CD8-positive, alpha-beta memory T cell (primary cell): ENCODE results near the gene RNU6-9. TPM values are rescaled to one million over a fixed set of nuclear protein-coding genes. Genes with fewer than 3 reads are reported as not detected.

Source experiments
- CTCF ChIA-PET: fragments of 350-600 bp; sonication (Branson Sonifier 250); formaldehyde crosslinking; loops from one replicate; lab custom pipeline; 2021; ENCODE audit warnings: antibody characterized with exemption; lab: Charles Lee
- POLR2A ChIA-PET: fragments of 350-600 bp; sonication (Branson Sonifier 250); formaldehyde crosslinking; loops from one replicate; lab custom pipeline; 2021; ENCODE audit warnings: antibody characterized with exemption; lab: Charles Lee
- DNase-seq, 5 donors: peaks; one replicate each; pipeline versions ENCODE4 v3.0.0 to v3.0.0-alpha.2; 2020 to 2022; ENCODE audit warnings: mixed read lengths in 1 of 5
- H3K27ac ChIP-seq: one replicate; pipeline ENCODE4 v1.7.0; 2013; ENCODE audit warnings: low read depth, mild to moderate bottlenecking, low read length, moderate library complexity
- H3K27me3 ChIP-seq: 2 replicates; pipeline ENCODE4 v1.7.0; 2013; ENCODE audit warnings: low read length, mild to moderate bottlenecking; ENCODE audit not compliant: insufficient read depth, poor library complexity, severe bottlenecking
- H3K36me3 ChIP-seq: 2 replicates; pipeline ENCODE4 v1.7.0; 2013; ENCODE audit warnings: mild to moderate bottlenecking, low read length, moderate library complexity; ENCODE audit not compliant: insufficient read depth
- H3K4me1 ChIP-seq: 2 replicates; pipeline ENCODE4 v1.7.0; 2013; ENCODE audit warnings: mild to moderate bottlenecking, low read length, moderate library complexity; ENCODE audit not compliant: insufficient read depth
- H3K4me3 ChIP-seq: 2 replicates; pipeline ENCODE4 v1.7.0; 2013; ENCODE audit warnings: mild to moderate bottlenecking, low read length
- H3K9me3 ChIP-seq: 2 replicates; pipeline ENCODE4 v1.7.0; 2013; ENCODE audit warnings: mild to moderate bottlenecking, low read length
- H3K27ac Mint-ChIP-seq, 8 donors: one replicate each; pipeline ENCODE4 v1.8.0; 2020 to 2021; ENCODE audit warnings: mixed read lengths in 8 of 8, mild to moderate bottlenecking in 6 of 8, inconsistent platforms in 3 of 8, moderate library complexity in 3 of 8
- H3K27me3 Mint-ChIP-seq, 2 donors: one replicate each; pipeline ENCODE4 v1.8.0; 2020 to 2021; ENCODE audit warnings: mixed read lengths in 2 of 2, mild to moderate bottlenecking in 1 of 2, moderate library complexity in 1 of 2
- H3K36me3 Mint-ChIP-seq, 3 donors: one replicate each; pipeline ENCODE4 v1.8.0; 2020 to 2021; ENCODE audit warnings: mixed read lengths in 3 of 3, inconsistent platforms in 1 of 3, mild to moderate bottlenecking in 1 of 3
- H3K4me1 Mint-ChIP-seq, 3 donors: one replicate each; pipeline ENCODE4 v1.8.0; 2020 to 2021; ENCODE audit warnings: mixed read lengths in 3 of 3, inconsistent platforms in 1 of 3, mild to moderate bottlenecking in 1 of 3
- H3K4me3 Mint-ChIP-seq, 7 donors: one replicate each; pipeline ENCODE4 v1.8.0; 2020 to 2021; ENCODE audit warnings: mixed read lengths in 7 of 7, mild to moderate bottlenecking in 6 of 7, moderate library complexity in 4 of 7, inconsistent platforms in 2 of 7
- H3K9me3 Mint-ChIP-seq, 5 donors: one replicate each; pipeline ENCODE4 v1.8.0; 2020 to 2022; ENCODE audit warnings: mixed read lengths in 5 of 5, mild to moderate bottlenecking in 3 of 5, moderate library complexity in 2 of 5, inconsistent platforms in 1 of 5
- polyA plus RNA-seq: library from polyadenylated mRNA; unstranded; fragments of 300-500 nt; fragmentation: Illumina TruSeq; gene quantifications from one replicate; pipeline ENCODE4 v1.2.3, GENCODE V29; 2021
- total RNA-seq, 2 experiments: library from RNA; stranded (reverse); gene quantifications; one replicate each; pipeline ENCODE4 v1.2.3, GENCODE V29; 2021

RNU6-9 gene
- total and polyA plus RNA-seq, 3 experiments from 2014 or later: not detected

GRCh38 chr19:940591-941291 is 47.5 kb downstream of the RNU6-9 start:
- DNase-seq: peak; percentile 66 to 88 (median 83)
- H3K27me3 ChIP-seq: no peaks in the 10 kb centered on the region
- Mint-ChIP-seq H3K27ac (peak overlapping the region; percentile 38 to 94 (median 75)), H3K36me3 (peaks cover 0 to 4% (median 3%) of the 10 kb centered on the region in 3 donors), H3K27me3 (no peaks in the 10 kb centered on the region), H3K4me3 (peak overlapping the region; percentile 58 to 90 (median 76)), H3K9me3 (peaks cover 0 to 2% (median 0%) of the 10 kb centered on the region in 5 donors), H3K4me1 (peaks cover 19 to 26% (median 24%) of the 10 kb centered on the region in 3 donors)
- peaks cover 13% of the 10 kb centered on the region for H3K4me1 ChIP-seq
- H3K36me3 ChIP-seq: no peaks in the 10 kb centered on the region
- POLR2A ChIA-PET: no interaction called here
- H3K4me3 ChIP-seq: peak overlapping the region; percentile 22
- CTCF ChIA-PET: no interaction called here
- no peaks in the 10 kb centered on the region for H3K9me3 ChIP-seq
- no peak overlapping the region for H3K27ac ChIP-seq

GRCh38 chr19:941292-942132 is 48.2 kb downstream of the RNU6-9 start:
- Mint-ChIP-seq H3K4me1 (peaks cover 19 to 26% (median 24%) of the 10 kb centered on the region in 3 donors), H3K9me3 (peaks cover 0 to 2% (median 0%) of the 10 kb centered on the region in 5 donors), H3K27me3 (no peaks in the 10 kb centered on the region), H3K4me3 (peak overlapping the region; percentile 58 to 76 (median 75)), H3K36me3 (peaks cover 0 to 4% (median 3%) of the 10 kb centered on the region in 3 donors), H3K27ac (peak overlapping the region; percentile 0 to 79 (median 56))
- Histone ChIP-seq H3K4me3 (peak overlapping the region; percentile 22), H3K27me3 (no peaks in the 10 kb centered on the region), H3K9me3 (no peaks in the 10 kb centered on the region), H3K36me3 (no peaks in the 10 kb centered on the region), H3K4me1 (peaks cover 13% of the 10 kb centered on the region), H3K27ac (no peak overlapping the region)
- POLR2A ChIA-PET: no interaction called here
- CTCF ChIA-PET: no interaction called here
- DNase-seq: no peak

- no peak overlapping the region for H3K27ac ChIP-seq
- no peak overlapping the region for H3K4me3 ChIP-seq
- H3K4me1 Mint-ChIP-seq: peaks cover 19 to 25% (median 22%) of the 10 kb centered on the region in 3 donors
- ChIA-PET POLR2A (no interaction called here), CTCF (no interaction called here)
- peaks cover 13% of the 10 kb centered on the region for H3K4me1 ChIP-seq
- no peaks in the 10 kb centered on the region for H3K27me3 Mint-ChIP-seq
- DNase-seq: no peak
- no peak overlapping the region for H3K4me3 Mint-ChIP-seq
- H3K27ac Mint-ChIP-seq: no peak overlapping the region
- peaks cover 0 to 4% (median 3%) of the 10 kb centered on the region in 3 donors for H3K36me3 Mint-ChIP-seq
- no peaks in the 10 kb centered on the region for H3K9me3 ChIP-seq
- no peaks in the 10 kb centered on the region for H3K27me3 ChIP-seq
- peaks cover 0 to 2% (median 0%) of the 10 kb centered on the region in 5 donors for H3K9me3 Mint-ChIP-seq
- H3K36me3 ChIP-seq: no peaks in the 10 kb centered on the region
Observed at GRCh38 chr19:942133-942645, 48.9 kb downstream of the RNU6-9 start.

Other genes starting within 250 kb of the RNU6-9 start
- gene RNF126, start 230.3 kb upstream of the RNU6-9 start, total RNA-seq: 10 to 100 TPM; 89.6 to 95.5 TPM
- 100.0 TPM for gene RNF126, start 230.3 kb upstream of the RNU6-9 start, polyA plus RNA-seq
- gene FSTL3, start 217.1 kb upstream of the RNU6-9 start, total RNA-seq: 1 to 10 TPM; 7.7 to 8.0 TPM
- 0.81 TPM for gene FSTL3, start 217.1 kb upstream of the RNU6-9 start, polyA plus RNA-seq
- not detected for gene PRSS57, start 198.0 kb upstream of the RNU6-9 start, total RNA-seq
- gene PRSS57, start 198.0 kb upstream of the RNU6-9 start, polyA plus RNA-seq: not detected
- not detected for gene PALM, start 184.5 kb upstream of the RNU6-9 start, total RNA-seq
- gene PALM, start 184.5 kb upstream of the RNU6-9 start, polyA plus RNA-seq: not detected
- not detected for gene MISP, start 142.4 kb upstream of the RNU6-9 start, total RNA-seq
- gene MISP, start 142.4 kb upstream of the RNU6-9 start, polyA plus RNA-seq: not detected
- 100 to 1,000 TPM; 969 to 978 TPM for gene PTBP1, start 96.0 kb upstream of the RNU6-9 start, total RNA-seq
- gene PTBP1, start 96.0 kb upstream of the RNU6-9 start, polyA plus RNA-seq: 177 TPM
- not detected for gene PLPPR3, start 71.5 kb upstream of the RNU6-9 start, total RNA-seq
- not detected for gene PLPPR3, start 71.5 kb upstream of the RNU6-9 start, polyA plus RNA-seq
- not detected for gene AZU1, start 65.6 kb upstream of the RNU6-9 start, total RNA-seq
- gene AZU1, start 65.6 kb upstream of the RNU6-9 start, polyA plus RNA-seq: not detected
- gene PRTN3, start 52.5 kb upstream of the RNU6-9 start, total RNA-seq: not detected
- gene PRTN3, start 52.5 kb upstream of the RNU6-9 start, polyA plus RNA-seq: not detected
- gene ELANE, start 41.2 kb upstream of the RNU6-9 start, total RNA-seq: not detected
- not detected for gene ELANE, start 41.2 kb upstream of the RNU6-9 start, polyA plus RNA-seq
- gene CFD, start 33.8 kb upstream of the RNU6-9 start, total RNA-seq: 1 to 10 TPM in 1 of 2 experiments, under 1 TPM in 1; 0.89 to 1.5 TPM
- gene CFD, start 33.8 kb upstream of the RNU6-9 start, polyA plus RNA-seq: 6.9 TPM
- 10 to 100 TPM; 57.4 to 59.4 TPM for gene MED16, start 297 bp upstream of the RNU6-9 start, total RNA-seq
- gene MED16, start 297 bp upstream of the RNU6-9 start, polyA plus RNA-seq: 109 TPM
- 10 to 100 TPM; 60.7 to 65.2 TPM for gene R3HDM4, start 19.7 kb downstream of the RNU6-9 start, total RNA-seq
- gene R3HDM4, start 19.7 kb downstream of the RNU6-9 start, polyA plus RNA-seq: 197 TPM
- 1 to 10 TPM; 1.2 to 2.3 TPM for gene KISS1R, start 23.8 kb downstream of the RNU6-9 start, total RNA-seq
- 0.49 TPM for gene KISS1R, start 23.8 kb downstream of the RNU6-9 start, polyA plus RNA-seq
- gene ARID3A, start 32.6 kb downstream of the RNU6-9 start, total RNA-seq: 10 to 100 TPM; 12.8 to 15.9 TPM
- 0.49 TPM for gene ARID3A, start 32.6 kb downstream of the RNU6-9 start, polyA plus RNA-seq
- 100 to 1,000 TPM; 108 to 133 TPM for gene WDR18, start 90.9 kb downstream of the RNU6-9 start, total RNA-seq
- gene WDR18, start 90.9 kb downstream of the RNU6-9 start, polyA plus RNA-seq: 61.3 TPM
- gene GRIN3B, start 106.9 kb downstream of the RNU6-9 start, total RNA-seq: not detected
- not detected for gene GRIN3B, start 106.9 kb downstream of the RNU6-9 start, polyA plus RNA-seq
- gene TMEM259, start 127.6 kb downstream of the RNU6-9 start, total RNA-seq: 100 to 1,000 TPM; 151 to 157 TPM
- gene TMEM259, start 127.6 kb downstream of the RNU6-9 start, polyA plus RNA-seq: 84.6 TPM
- not detected for gene RNU6-2, start 128.0 kb downstream of the RNU6-9 start, total RNA-seq
- not detected for gene RNU6-2, start 128.0 kb downstream of the RNU6-9 start, polyA plus RNA-seq
- 10 to 100 TPM; 78.1 to 78.9 TPM for gene CNN2, start 133.1 kb downstream of the RNU6-9 start, total RNA-seq
- 792 TPM for gene CNN2, start 133.1 kb downstream of the RNU6-9 start, polyA plus RNA-seq
- 10 to 100 TPM; 33.8 to 39.5 TPM for gene ABCA7, start 146.6 kb downstream of the RNU6-9 start, total RNA-seq
- gene ABCA7, start 146.6 kb downstream of the RNU6-9 start, polyA plus RNA-seq: 14.1 TPM
- gene ARHGAP45, start 173.7 kb downstream of the RNU6-9 start, total RNA-seq: 100 to 1,000 TPM; 212 to 220 TPM
- gene ARHGAP45, start 173.7 kb downstream of the RNU6-9 start, polyA plus RNA-seq: 478 TPM
- gene POLR2E, start 201.9 kb downstream of the RNU6-9 start, total RNA-seq: 100 to 1,000 TPM; 270 to 278 TPM
- gene POLR2E, start 201.9 kb downstream of the RNU6-9 start, polyA plus RNA-seq: 249 TPM
- 100 to 1,000 TPM; 222 TPM for gene GPX4, start 210.5 kb downstream of the RNU6-9 start, total RNA-seq
- gene GPX4, start 210.5 kb downstream of the RNU6-9 start, polyA plus RNA-seq: 373 TPM